Measurements from ENCODE around the gene URGCP.
A peak's percentile ranks its signal among the peaks of the same experiment; 100 is the strongest.
"Not testable (repeated sequence)": the region's sequence is repeated elsewhere in the genome, so short reads cannot be mapped to it uniquely, and the experiment has no call there.

The URGCP gene

GRCh38 chr7:43872406-43873110, 33.8 kb downstream of the URGCP start:
- no peak for DNase-seq (ENCODE audit: low read depth, low spot score)

- DNase-seq (ENCODE audit: low read depth, low spot score), result no peak
These were observed 35.3 kb downstream of the URGCP start for GRCh38 chr7:43871064-43871463.

GRCh38 chr7:43870316-43870715, 36.1 kb downstream of the URGCP start:
- no peak for DNase-seq (ENCODE audit: low read depth, low spot score)

DNA sequence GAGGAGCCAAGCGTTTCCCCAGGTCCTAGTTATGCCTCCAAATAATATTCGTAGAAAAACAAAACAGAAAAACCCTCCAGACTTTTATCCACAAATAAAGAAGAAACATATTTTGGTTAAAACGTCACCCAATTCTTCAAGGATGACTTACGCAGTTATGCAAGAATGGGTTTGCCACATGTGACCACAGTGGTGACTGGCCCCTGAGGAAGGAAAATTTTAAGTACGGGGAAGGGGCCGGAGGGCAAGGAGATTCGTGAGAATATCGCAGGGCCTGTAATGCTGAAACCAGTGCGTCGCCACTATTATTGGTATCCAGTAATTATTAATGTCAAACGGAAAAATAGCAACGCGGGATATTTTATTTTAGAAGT, 36.5 kb downstream of the URGCP start:
- DNase-seq (ENCODE audit: low read depth, low spot score), result no peak

GRCh38 chr7:43869006-43869866, 37.2 kb downstream of the URGCP start, which contains the start of gene MRPS24:
TSS of gene MRPS24 (minus strand) at chr7:43869517. CDS start at chr7:43869495, 22 bp downstream.
- DNase-seq (ENCODE audit: low read depth, low spot score), result peak; percentile 93

- no peak for DNase-seq (ENCODE audit: low read depth, low spot score)
These were observed 37.8 kb downstream of the URGCP start for GRCh38 chr7:43868681-43869005.

- no peak for DNase-seq (ENCODE audit: low read depth, low spot score)
These were observed 38.2 kb downstream of the URGCP start for GRCh38 chr7:43868181-43868580.

DNA sequence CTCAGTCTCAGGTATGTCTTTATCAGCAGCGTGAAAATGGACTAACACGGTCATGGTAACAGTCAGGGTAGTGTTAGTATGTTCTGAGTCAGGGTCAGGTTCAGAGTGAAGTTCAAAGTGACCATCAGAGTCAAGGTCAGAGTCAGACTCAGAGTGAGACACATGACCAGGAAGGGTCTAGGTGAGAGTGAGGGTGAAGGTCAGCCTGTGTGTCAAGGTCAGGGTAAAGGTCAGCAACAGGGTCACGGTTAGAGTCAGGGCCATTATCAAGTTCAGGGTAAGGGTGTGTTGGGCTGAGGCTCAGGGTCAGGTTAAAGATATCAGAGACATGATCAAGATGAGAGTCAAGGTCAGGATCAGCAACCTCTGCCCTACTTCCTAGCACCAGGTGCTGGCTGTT, 41.1 kb downstream of the URGCP start:
- DNase-seq (ENCODE audit: low read depth, low spot score), result no peak

- DNase-seq (ENCODE audit: low read depth, low spot score), result no peak
These were observed 42.3 kb downstream of the URGCP start for GRCh38 chr7:43864126-43864525.

GRCh38 chr7:43856996-43857395, 49.4 kb downstream of the URGCP start:
- no peak for DNase-seq (ENCODE audit: low read depth, low spot score)

- no peak for DNase-seq (ENCODE audit: low read depth, low spot score)
These were observed 50.1 kb downstream of the URGCP start for GRCh38 chr7:43856316-43856715.

DNA sequence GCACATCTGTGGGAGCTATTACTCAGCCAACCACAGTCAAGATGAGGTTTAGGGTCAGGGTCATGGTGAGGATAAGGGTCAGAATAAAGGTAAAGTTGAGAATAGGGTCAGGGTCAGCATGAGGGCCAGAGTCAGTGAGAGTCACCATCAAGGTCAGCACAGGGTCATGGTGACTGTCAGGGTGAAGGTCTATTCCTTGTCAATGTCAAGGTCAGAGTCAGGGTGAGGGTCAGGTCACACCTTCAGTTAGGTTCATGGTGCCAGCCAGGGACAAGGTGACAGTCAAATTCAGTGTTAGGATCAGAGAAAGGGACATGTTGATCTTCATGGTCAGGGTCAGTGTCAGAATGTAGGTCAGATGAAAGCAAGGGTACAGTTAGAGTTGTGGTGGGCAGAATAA, 51.2 kb downstream of the URGCP start:
- DNase-seq (ENCODE audit: low read depth, low spot score), result no peak

DNA sequence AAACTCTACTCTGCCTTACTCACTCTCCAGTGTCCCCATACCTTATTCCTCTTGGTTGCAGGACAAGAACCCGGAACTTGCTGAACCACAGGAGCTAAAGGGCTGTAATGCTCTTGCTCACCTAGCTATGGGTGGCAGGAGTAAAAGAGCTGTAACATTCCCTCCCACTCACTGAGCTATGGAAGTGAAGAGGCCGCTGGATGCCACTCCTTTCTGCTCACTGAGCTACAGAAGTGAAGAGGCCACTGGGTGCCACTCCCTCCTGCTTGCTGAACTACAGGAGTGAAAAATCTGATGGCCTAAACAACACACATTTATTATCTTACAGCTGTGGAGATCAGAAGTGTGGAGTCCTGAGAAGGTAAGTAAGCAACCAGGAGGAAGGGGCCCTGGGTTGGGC, 54.6 kb downstream of the URGCP start:
- DNase-seq (ENCODE audit: low read depth, low spot score), result no peak

DNA sequence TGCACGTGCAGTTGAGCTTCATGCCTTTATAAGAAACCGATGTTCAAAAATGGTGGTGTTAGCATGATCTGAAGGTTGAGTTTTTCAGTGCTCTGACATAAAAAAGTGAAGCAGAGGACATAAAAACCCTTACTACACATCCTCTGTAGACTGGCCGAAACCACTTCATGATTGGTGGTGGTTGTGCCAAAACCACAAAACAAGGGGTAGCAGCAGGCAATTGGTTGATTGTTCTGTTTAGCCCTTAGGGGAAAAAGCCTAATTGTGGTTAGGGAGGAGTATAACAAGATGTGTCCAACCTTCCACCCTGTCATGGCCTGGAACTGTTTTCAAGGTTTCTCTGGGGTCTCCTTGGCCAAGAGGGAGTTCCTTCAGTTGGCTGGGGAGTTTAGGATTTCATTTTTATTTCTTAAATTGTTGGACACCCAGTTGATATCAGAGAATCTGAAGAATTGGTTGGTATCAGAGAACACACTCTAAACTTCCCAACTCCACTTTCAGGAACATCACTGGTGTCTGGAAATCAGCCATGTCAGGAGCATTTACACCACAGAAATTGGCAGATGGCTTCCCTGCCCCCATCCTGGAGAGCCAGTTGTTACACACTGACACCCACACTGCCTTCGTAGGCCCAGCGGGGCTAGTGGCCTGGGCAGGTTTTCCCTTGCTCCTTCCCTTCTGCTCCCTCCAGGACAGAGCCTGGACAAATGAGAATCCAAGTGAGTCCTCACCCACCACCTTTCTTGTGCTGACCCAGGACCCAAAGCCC, 55.9 kb downstream of the URGCP start:
- DNase-seq (ENCODE audit: low read depth, low spot score), result no peak

DNA sequence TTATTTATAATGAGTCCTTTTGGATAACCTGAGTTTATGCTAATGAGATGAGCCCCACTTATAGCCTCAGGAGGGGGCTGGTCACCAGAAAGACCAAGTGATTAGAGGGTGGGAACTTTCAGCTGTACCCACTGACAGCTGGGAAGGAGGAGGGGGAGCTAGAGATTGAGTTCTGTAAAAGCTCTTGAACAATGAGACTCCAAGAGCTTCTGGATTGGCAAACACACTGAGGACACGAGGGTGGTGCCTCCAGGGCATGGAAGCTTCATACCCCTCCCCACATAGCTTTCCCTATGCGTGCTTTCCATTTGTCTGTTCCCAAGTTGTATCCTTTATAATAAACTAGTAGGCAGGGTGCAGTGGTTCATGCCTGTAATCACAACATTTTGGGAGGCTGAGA, 57.3 kb downstream of the URGCP start:
- no peak for DNase-seq (ENCODE audit: low read depth, low spot score)

GRCh38 chr7:43847496-43847895, 58.9 kb downstream of the URGCP start:
- no peak for DNase-seq (ENCODE audit: low read depth, low spot score)

DNA sequence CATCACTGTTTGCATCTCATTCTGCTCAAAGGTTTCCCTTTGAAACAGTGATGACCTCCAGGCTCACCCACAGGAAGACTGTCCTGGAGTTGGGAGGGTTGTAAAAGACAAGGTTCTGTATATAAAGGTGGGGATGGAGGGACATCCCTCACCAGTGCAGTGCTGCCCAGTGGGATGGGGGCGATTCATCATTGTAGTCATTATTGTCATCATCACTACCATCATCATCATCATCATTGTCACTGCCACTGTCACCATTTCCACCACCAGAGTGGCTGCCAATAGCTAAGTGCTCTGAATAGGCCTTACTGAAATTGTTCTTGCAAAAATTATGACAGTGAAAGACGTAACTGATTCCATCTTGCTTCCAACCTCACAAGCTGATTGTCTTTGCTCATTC, 61.7 kb downstream of the URGCP start:
- no peak for DNase-seq (ENCODE audit: low read depth, low spot score)

- no peak for DNase-seq (ENCODE audit: low read depth, low spot score)
These were observed 62.1 kb downstream of the URGCP start for GRCh38 chr7:43844257-43844656.

DNA sequence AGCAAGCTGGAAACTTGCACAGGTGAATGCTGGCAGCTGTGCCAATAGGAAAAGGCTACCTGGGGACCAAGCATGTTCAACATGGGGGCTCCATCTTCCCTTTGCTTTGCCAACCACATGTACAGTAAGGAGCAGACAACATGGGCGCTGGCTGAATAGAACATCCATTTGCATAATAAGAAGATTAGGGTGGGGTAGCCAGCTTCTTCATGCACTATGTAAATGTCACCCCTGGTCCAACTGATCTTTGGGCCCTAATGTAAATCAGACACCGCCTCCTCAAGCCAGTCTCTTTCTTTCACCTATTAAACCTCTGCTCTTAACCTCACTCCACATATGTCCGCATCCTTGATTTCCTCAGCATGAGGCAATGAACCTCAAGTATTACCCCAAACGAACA, 63.1 kb downstream of the URGCP start:
- no peak for DNase-seq (ENCODE audit: low read depth, low spot score)

DNA sequence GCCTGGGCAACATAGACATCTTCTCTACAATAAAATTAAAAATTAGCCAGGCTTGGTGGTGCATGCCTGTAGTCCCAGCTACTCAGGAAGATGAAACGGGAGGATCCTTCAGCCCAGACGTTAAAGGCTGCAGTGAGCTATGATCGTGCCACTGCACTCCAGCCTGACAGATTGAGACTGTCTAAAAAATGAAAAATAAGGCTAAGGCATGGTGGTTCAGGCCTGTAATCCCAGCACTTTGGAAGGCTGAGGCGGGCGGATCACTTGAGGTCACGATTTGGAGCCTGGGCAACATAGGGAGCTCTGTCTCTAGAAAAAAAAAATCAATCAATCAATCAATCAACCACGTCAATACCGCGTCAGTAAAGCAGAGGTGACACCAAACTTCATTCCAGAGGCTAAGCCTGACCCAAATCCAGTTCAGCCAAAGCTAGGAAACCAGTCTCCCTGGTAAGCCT, 68.2 kb downstream of the URGCP start:
- DNase-seq (ENCODE audit: low read depth, low spot score), result no peak

- DNase-seq (ENCODE audit: low read depth, low spot score), result no peak
These were observed 71.7 kb downstream of the URGCP start for GRCh38 chr7:43834463-43835251.

GRCh38 chr7:43830917-43831316, 75.5 kb downstream of the URGCP start:
- not testable (repeated sequence) for DNase-seq (ENCODE audit: low read depth, low spot score)

All from activated naive CD8-positive, alpha-beta T cell treated with anti-CD3 and anti-CD28 coated beads, Interleukin-2, amount 50 U/mL, for 16 hours (primary cell).